GM21381 (cell line): Measurements from ENCODE around the gene PRRX2.
"Not testable (repeated sequence)": the region's sequence is repeated elsewhere in the genome, so short reads cannot be mapped to it uniquely, and the experiment has no call there.

ENCODE experiments used
- ATAC-seq: cut with Tn5 transposase; IDR thresholded peaks from one replicate; pipeline ENCODE4 v1.9.1; 2021; ENCODE audit warnings: mild to moderate bottlenecking, moderate library complexity; ENCODE audit not compliant: unreplicated experiment

Gene PRRX2

DNA sequence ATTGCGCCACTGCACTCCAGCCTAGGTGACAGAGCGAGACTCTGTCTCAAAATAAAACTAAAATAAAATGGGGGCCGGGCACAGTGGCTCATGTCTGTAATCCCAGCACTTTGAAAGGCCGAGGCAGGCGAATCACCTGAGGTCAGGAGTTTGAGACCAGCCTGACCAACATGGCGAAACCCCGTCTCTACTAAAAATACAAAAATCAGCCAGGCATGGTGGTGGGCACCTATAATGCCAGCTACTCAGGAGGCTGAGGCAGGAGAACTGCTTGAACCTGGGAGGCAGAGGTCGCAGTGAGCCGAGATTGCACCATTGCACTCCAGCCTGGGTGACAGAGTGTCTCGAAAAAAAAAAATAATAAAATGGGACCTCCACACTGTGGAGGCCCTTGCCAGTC is 29.1 kb upstream of the PRRX2 start:
- ATAC-seq = not testable (repeated sequence)

DNA sequence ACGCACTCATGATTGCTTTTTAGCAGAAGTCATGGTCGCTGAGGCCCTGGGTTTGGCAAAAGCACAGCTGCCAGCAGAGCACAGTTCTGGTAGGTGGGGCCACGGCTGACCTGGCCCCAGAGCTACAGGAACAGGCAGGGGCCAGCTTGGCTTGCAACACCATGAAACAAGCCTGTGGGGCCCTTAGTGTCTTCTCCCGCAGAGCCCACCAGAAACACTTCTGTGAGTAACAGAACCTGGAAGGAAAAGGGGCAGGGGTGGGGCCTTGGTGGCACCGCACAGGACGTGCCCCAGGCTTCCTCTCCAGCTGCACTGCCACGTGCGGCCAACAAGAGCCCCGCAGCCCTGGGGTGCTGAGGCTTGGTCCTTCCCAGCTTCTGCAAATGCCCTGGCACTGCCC is 28.3 kb upstream of the PRRX2 start:
- ATAC-seq = no peak

DNA sequence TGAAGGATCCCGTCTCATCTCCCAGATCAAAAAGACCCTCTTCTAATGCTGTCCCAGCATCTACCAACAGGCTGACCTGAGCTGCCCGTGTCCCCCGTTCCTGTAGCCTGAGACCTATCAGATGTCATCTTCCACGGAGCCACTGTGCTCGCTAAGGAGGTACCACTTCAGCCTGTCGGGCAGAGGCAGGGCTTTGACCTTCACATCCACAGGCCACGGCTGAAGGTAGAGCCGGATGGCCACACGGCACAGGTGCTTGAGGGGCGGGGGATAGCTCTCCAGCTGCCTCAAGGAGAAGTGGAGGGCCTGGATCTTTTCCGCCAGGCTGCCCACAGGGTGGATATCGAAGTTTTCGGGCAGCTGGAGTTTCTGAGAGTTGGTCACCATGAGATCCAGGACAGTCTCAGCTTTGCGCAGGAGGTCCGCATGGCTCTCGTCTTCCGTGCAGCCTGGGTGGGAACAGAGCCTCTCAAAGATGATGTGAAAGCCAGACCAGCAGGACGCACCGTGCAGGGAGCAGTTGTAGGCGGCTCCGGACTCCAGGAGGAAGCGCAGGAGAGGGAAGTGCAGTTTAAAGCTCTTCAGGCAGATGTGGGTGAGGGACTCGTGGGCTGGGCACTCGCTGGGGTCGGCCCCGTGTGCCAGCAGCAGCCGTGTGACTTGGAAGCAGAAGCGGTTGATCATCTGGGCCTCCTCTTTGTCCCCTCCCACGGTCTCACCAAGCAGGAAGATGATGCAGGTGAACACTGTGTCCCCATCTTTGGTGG is 27.6 kb upstream of the PRRX2 start:
- no peak for ATAC-seq

DNA sequence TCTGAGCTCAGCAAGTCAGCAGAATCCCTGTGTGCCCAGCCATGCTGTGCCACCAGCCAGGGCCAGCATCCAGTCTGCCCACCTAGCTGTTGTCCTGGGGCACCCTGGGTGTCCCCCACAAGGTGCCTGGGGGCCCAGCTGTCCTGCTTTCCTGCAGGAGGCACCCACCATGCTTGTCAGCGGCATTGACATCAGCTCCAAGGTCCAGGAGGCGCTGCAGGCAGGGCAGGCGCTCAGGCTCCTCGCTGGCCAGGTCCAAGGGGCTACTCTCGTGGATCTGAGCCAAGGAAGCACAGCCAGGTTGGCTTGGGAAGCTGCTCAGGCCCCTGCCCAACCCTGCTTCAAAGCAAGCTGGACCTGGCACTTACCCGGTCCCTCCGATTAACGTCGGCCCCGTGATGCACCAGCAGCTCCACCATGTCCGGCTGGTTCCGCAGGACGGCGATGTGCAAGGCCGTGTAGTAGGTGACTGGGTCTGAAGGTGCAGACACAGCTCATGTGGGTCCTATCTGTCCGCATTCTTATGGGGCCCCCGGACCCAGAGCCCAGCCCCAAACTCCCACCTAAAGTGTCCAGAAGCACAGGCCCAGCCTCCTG is 26.3 kb upstream of the PRRX2 start:
- no peak for ATAC-seq

- no peak for ATAC-seq
Observed at GRCh38 chr9:129639756-129640085, 25.7 kb upstream of the PRRX2 start.

DNA sequence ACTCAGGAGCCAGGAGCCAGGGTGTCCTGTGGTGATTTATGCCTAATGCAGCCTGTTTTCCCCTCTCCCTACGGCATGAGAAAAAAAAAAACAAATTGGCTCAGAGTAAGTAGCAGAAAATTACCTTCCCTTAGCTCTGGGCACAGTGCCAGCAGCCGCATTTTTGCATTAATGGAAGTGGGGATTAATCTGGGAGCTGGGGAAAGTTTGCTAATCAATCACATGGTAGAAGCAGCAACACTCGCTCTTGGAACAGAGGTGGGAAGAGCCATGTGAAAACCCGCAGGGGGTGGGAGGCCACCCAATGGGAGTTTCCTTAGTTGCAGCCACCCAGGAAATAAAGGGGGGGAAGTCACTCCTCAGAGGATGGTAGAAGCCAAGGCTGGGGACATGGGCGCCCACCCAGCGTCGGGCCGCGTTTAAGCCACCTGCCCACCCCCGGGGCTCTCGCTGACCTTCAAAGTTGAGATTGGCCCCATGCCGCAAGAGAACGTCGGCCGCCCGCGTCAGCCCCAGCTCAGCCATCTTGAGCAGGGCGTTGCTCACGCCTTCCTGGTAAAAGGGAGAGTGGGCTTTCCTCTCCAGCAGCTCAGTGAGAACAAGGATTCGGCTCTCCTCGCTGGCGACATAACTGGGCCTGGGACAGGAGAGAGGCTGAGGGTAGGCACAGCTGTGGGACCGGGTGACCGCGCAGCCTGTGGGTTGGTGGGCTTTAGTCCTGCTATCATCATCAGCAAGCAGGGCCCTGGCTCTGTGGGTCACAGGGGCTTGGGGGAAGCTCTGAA is 25.2 kb upstream of the PRRX2 start:
- ATAC-seq = no peak

GRCh38 chr9:129640871-129641749 is 24.3 kb upstream of the PRRX2 start:
- ATAC-seq = no peak

- peak; percentile 92 for ATAC-seq
Observed at GRCh38 chr9:129641750-129642585, 23.5 kb upstream of the PRRX2 start, which contains the start of gene ASB6. Gene ASB6 (minus strand): TSS chr9:129642151. CDS start chr9:129641999, 152 bp downstream.

- ATAC-seq = no peak
Observed at GRCh38 chr9:129643706-129644105, 21.7 kb upstream of the PRRX2 start.

GRCh38 chr9:129644365-129644764 is 21.1 kb upstream of the PRRX2 start:
- ATAC-seq = no peak

DNA sequence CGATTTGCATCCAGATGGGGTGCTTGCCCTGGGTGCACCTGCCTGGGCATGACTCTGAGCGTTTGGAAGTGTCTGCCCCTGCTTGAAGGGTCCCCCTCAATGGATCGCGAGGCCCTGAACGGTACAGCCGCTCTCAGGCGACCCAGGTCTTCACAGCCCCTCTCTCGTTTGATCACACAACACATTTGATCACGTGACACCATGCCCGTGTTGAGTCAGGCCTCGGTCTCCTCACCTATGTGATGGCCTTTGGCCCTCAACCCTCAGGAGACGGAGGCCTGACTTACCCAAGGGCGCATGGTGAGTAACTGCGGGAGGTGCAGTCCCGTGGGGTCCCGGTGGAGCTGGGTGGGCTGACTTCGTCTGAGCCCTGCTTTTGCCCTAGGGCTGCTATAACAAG is 20.5 kb upstream of the PRRX2 start:
- no peak for ATAC-seq

DNA sequence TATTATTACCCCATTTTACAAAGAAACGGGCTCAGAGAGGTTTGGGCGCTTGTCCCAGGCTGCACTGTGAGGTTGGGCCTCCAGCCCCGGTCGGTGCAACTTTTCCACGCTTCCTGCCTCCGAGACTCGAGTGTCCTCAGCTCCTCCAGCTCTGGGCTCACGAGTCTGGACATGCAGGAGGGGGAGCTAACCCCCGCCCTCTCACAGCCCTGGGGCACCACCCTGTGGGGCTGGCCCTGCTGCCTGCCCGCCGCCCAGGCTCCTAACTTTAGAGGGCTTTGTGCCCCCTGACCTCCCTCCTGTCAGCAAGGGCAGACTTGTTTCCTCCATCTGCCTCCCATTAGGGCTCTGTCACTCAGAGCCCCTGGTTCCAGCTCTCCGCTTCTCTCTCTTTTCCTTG is 19.2 kb upstream of the PRRX2 start:
- ATAC-seq = no peak

DNA sequence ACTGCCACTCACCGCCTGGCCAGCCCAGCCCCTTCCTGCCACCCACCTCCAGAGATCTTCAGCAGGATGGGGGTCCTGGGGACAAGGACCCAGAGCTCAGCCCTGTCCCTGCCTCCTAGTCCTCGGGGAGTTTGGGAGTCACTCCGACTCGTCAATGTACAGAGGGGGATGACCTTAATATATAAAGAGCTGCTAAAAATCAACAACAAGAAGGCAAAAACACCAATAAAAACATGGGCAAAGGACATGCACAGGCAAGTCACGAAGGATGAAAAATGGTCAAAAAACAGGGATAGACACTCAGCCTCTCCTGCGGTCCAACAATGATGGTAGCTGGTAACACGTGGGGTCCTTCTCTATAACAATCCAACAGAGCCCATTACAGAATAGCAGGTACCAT is 18.8 kb upstream of the PRRX2 start:
- no peak for ATAC-seq

GRCh38 chr9:129647635-129648034 is 17.8 kb upstream of the PRRX2 start:
- ATAC-seq = no peak

- no peak for ATAC-seq
Observed at GRCh38 chr9:129648092-129648763, 17.2 kb upstream of the PRRX2 start.

DNA sequence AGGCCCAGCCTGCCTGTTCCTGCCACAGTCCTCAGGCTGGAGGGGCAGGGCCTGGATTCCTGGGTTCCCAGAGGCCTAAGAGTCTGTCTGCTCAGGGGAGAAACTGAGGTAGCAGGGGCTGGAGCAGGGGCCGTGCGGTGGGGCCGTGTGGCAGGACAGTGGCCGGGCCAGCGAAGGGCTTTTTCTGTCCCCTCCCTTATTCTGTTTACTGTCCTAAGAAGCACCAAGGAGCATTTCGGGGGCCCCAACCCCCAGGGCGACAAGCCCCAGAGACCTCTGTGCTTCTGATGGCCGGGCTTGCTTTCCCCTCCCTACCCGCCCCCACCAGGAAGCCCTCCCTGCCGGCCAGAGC is 16.7 kb upstream of the PRRX2 start:
- ATAC-seq = no peak

- ATAC-seq = no peak
Observed at GRCh38 chr9:129649726-129650679, 15.4 kb upstream of the PRRX2 start.

GRCh38 chr9:129650680-129651235 is 14.7 kb upstream of the PRRX2 start:
- no peak for ATAC-seq
